Activated CD8-positive, alpha-beta memory T cell treated with anti-CD3 and anti-CD28 coated beads for 36 hours (primary cell): Measurements from ENCODE around the gene MTCP1. TPM values are rescaled to one million over a fixed set of nuclear protein-coding genes. Genes with fewer than 3 reads are reported as not detected.

Experiments used
- CTCF ChIA-PET: fragments of 350-600 bp; sonication (Branson Sonifier 250); formaldehyde crosslinking; loops from one replicate; lab custom pipeline; 2021; ENCODE audit warnings: antibody characterized with exemption; lab: Charles Lee
- POLR2A ChIA-PET: fragments of 350-600 bp; sonication (Branson Sonifier 250); formaldehyde crosslinking; loops from one replicate; lab custom pipeline; 2021; ENCODE audit warnings: antibody characterized with exemption; lab: Charles Lee
- total RNA-seq, 2 experiments: library from RNA; stranded (reverse); gene quantifications; one replicate each; pipeline ENCODE4 v1.2.3, GENCODE V29; 2021

Gene MTCP1
- 10 to 100 TPM; 21.4 to 21.6 TPM for total RNA-seq

DNA sequence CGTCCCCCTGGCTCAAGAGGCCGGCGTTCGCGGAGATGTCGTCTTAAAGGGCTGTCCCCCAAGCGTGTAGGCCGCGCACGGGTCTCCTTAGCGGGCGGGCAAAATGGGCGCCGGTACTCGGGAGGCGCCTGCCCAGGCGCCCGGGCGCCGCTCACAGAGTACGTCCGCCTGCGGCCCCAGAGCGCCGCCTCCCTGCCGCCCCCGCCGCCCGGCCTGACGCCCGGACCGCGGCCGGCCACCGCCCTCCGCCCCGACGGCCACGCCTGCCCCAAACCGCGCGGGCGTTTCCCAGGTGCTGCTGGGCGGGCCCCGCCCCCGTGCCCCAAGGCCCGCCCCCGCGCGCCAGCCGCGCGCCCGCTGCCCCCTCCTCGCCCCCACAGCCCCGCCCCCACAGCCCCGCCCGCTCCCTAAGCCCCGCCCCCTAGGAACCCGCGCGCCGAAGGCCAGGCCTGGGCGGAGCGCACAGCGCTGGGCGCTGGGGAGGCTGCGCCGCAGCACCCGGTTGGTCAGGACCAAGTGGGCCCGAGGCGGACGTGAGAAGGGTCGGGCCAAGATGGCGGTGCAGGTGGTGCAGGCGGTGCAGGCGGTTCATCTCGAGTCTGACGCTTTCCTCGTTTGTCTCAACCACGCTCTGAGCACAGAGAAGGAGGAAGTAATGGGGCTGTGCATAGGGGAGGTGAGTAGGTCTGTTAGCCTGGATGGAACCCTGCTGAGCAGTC lies at the start of gene MTCP1, which contains the start of the genes BRCC3 and CMC4:
MTCP1 (minus strand) TSS at position 162 of the 719 bp plus-strand sequence. CDS start 5,126 bp downstream, outside the sequence.
BRCC3 (plus strand) TSS at position 534 of the 719 bp plus-strand sequence; CDS start at position 554, 20 bp downstream.
CMC4 (minus strand) TSS at position 162 of the 719 bp plus-strand sequence. CDS start 7,113 bp downstream, outside the sequence.
- ChIA-PET CTCF (no interaction called here), POLR2A (interaction anchor here (0.9 kb wide), 2 partner anchors 9 to 44 kb away, joined by 3 read pairs; partner anchors contain the start of gene FUNDC2)

DNA sequence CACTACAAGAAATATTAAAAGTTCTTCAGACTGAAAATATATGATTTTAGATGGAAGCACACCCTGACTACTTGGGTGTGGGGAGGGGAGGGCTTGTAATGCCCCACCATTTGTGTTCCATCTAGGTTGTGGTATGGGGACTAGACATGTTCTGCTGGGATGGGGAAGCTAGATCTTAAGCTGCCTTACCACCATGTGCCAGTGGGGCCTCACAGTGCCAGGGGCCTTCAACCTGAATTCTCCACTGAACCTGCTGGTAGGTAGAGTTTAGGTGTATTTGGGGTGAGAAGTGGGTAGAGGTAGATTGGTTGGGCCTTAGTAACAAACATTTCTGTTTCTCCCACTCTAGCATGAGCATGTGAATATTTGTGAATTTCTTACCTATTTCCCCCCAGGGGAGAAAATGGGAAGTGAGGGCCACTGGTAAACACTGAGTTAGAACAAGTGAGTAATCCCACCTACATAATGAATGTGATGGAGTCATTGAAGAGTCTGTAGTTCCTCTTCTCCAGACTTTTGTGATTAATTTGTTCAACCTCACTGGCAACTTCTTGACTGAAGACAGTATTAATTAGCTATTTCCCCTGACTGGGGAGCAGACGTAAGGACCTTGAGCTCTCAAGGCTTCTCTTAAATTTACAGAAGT lies 44.4 kb upstream of the MTCP1 start:
- ChIA-PET CTCF (no interaction called here), POLR2A (no interaction called here)

GRCh38 chrX:155113097-155113496 lies 42.2 kb upstream of the MTCP1 start:
- POLR2A ChIA-PET = no interaction called here
- CTCF ChIA-PET = no interaction called here

- ChIA-PET CTCF (no interaction called here), POLR2A (no interaction called here)
Observed at GRCh38 chrX:155112171-155112570, 41.2 kb upstream of the MTCP1 start.

- CTCF ChIA-PET = no interaction called here
- POLR2A ChIA-PET = interaction anchor here (0.6 kb wide), 1 partner anchor 304 kb away, joined by 4 read pairs; no protein-coding TSS in a partner anchor
Observed at GRCh38 chrX:155108427-155108826, 37.5 kb upstream of the MTCP1 start.

DNA sequence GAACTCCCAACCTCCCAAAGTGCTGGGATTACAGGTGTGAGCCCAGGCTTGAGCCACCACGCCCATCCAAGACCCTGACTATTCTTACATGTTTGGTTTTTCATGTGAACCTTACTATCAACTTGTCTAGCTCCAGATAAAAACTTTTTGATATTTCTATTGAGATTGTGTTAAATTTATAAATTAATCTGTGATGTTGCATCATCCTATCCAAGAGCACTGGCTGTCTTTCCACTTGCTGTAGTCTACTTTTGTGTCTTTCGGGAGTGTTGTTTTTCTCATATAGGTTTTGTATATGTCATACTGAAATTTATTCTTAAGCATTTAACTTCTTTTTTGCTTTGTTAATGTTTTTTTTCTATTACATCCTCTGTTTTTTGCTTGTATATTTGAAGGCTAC lies 35.0 kb upstream of the MTCP1 start:
- ChIA-PET POLR2A (no interaction called here), CTCF (no interaction called here)

DNA sequence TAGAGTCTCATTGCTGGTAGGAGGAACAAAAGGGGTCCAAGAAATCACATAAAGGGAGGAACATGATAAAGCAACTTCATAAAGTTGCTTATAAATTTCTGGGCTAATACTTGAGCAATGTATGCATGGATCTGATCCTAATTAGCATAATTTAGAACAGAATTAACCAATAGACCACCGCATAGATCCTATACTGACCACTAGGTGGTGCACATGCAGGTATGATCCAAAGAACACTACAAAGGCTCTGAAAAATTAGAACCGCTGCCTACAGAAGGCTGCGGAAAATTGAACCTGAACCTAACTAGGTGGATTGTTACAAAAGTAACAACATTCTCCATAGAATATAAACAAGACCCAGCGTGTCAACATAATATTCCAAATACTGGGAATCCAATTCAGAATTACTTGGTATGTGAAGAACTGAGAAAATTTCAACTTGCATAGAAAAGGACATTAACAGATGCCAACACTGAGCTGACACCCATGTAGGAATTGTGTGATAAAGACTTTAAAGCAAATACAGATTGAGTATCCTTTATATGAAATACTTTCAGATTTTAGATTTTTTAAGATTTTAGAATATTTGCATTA lies 23.6 kb upstream of the MTCP1 start:
- POLR2A ChIA-PET = no interaction called here
- CTCF ChIA-PET = no interaction called here

GRCh38 chrX:155086961-155087735 lies 16.2 kb upstream of the MTCP1 start:
- ChIA-PET POLR2A (no interaction called here), CTCF (interaction anchor here (0.9 to 1.0 kb wide), 2 partner anchors 25 to 107 kb away, joined by 3 read pairs; no protein-coding TSS in a partner anchor)

DNA sequence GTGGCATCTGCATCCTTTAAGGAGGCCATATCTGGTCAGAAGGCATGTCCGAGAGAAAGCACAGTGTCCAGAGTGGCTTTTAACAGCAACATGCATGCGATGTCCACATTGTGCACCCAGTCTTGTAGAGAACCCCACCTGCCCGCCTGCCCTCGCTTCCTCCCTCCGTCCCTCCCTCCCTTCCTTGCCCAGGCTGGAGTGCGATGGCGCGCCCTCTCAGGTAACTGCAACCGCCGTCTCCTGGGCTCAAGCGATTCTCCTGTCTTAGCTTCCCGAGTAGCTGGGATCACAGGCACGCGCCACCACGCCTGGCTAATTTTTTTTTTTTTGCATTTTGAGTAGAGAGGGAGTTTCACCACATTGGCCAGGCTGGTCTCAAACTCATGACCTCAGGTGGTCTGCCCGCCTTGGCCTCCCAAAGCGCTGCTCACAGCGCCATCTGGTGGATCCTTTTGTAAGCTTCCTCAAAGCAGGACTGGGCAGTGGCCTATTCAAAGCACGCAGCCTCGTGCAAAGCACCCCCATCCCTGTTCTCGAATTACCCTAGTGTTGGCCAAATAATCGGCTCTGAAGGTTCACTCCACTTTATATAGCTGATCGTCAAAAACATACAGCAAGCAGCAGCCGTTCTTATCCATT lies 15.4 kb upstream of the MTCP1 start:
- POLR2A ChIA-PET = no interaction called here

DNA sequence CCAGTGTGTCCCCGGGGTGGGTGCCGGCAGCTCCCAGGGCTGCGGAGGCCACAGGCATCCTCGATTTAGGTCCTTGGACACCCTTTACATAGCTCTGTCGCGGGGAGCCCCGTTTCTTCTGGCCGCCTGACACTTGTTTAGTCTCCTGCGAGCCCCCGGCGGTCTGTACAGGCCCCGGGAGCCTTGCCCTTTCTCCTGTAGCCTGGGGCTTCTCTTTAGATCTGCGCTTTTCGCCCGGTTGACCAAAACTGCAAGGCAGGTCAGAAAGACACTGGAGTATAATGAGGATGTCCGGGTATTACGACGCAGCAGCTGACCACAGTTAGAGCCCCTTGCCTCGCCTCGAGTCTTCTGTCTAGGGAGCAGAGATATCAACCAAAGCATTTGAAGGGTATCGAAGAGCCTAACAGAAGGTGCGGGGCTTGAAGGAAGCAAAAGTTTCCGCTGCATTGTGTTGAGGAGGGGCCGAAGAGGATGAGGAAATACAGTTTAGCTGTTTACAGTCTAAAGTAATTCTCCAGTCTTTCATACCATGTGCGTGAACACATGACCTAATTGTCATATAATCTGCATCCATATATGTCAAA lies 851 bp upstream of the MTCP1 start:
- ChIA-PET CTCF (no interaction called here), POLR2A (interaction anchor here (0.9 kb wide), 1 partner anchor 45 kb away, joined by 3 read pairs; the partner anchor contains the start of gene FUNDC2)

More for the DNA sequence above, 15.4 kb upstream of the MTCP1 start:
- CTCF ChIA-PET = interaction anchor here (0.7 to 1.2 kb wide), 5 partner anchors 14 to 169 kb away, joined by 3 read pairs; no protein-coding TSS in a partner anchor

DNA sequence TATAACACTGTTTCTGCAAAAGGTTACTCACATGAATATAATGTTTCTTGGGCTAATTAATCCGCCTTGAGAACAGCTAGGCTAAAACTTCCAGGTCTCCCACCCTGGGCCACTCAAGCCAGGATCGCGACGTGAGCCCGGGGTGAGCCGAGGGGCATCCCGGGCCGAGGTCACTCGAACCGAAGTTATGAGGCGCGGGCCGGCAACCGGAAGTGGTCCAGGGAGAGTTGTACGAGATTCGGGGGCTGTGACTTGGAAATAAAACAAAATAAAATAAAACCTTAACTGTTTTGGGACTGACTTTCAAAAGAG lies 317 bp downstream of the MTCP1 start:
- ChIA-PET CTCF (no interaction called here), POLR2A (interaction anchor here (0.9 to 1.3 kb wide), 2 partner anchors 9 to 44 kb away, joined by 3 read pairs; partner anchors contain the start of gene FUNDC2)

DNA sequence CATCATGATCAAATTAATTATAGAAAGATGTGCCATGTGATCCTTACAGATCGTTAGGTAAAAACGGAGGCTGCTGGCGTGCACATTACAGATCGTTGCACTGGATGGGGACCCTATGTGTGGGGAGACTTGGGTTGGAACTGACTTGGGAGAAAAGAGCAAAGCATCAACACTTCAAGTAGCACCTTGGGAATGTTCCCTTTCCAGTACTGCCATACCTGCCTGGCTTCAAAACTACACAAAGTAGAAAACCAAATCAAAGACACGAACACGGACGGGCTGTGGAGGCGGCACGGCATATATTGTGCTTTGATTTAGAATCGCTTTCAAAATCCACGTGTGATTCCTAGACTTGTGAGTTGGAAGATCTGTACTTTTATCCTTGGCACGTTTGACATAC lies 898 bp downstream of the MTCP1 start:
- CTCF ChIA-PET = no interaction called here
- POLR2A ChIA-PET = interaction anchor here (0.9 to 1.3 kb wide), 2 partner anchors 8 to 43 kb away, joined by 3 read pairs; partner anchors contain the start of gene FUNDC2

DNA sequence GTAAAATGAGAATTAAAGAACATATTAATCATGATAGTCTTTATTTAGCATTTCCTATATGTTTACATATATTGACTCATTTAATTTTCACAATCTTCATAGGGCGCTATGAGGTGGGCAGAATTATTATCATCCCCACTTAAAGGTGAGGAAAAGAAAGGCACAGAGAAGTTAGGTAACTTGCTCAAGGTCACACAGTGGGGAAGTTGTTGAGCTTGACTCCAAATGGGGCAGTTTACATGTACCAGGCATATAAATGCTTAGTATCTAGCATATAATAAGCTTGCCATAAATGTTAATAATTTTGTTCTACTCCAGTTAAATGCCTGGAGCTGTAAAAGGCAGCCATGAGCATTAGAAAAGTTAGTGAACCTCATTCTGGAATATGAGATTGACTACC lies 1.5 kb downstream of the MTCP1 start:
- ChIA-PET POLR2A (interaction anchor here (1.3 kb wide), 1 partner anchor 43 kb away, joined by 3 read pairs; the partner anchor contains the start of gene FUNDC2), CTCF (no interaction called here)

- ChIA-PET CTCF (no interaction called here), POLR2A (no interaction called here)
Observed at GRCh38 chrX:155068165-155068564, 2.8 kb downstream of the MTCP1 start.

- ChIA-PET CTCF (no interaction called here), POLR2A (no interaction called here)
Observed at GRCh38 chrX:155065035-155065734, 5.8 kb downstream of the MTCP1 start.

DNA sequence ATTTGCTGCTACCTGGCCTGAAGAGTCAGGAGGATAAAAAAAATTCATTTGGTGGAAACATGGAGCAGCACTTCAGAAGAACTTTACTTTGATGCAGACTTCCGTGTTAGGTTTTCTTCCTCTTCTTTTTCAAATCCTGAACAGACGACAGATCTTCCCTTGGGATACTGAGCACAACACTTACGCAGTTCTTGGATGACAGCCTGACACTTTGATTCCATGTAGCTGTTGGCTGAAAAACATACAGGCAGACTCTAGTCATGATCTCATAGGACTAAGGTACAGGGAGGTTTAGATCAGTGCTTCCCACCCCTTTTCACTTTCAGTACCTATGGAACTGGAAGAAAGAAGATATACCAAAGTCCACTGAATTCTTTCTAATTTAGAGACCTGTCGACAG lies 9.2 kb downstream of the MTCP1 start:
- ChIA-PET CTCF (interaction anchor here (1.4 kb wide), 1 partner anchor 25 kb away, joined by 3 read pairs; no protein-coding TSS in a partner anchor), POLR2A (interaction anchor here (0.7 kb wide), 1 partner anchor 9 kb away, joined by 3 read pairs; no protein-coding TSS in a partner anchor)
